Lung (tissue), 12 donors: ENCODE data around the gene CFAP206. TPM values are rescaled to one million over a fixed set of nuclear protein-coding genes. Genes with fewer than 3 reads are reported as not detected.

Experiments used
- ATAC-seq: fragments of 200-7000 bp; cut with Tn5 transposase; one replicate; pipeline ENCODE4 v1.9.1; 2020; ENCODE audit warnings: moderate number of reproducible peaks; ENCODE audit not compliant: insufficient read depth, low FRiP score
- DNase-seq, 3 donors: peaks; one replicate each; pipeline ENCODE4 v3.0.0-alpha.2; 2013 to 2017
- H3K27ac ChIP-seq, 2 donors: one replicate each; pipeline ENCODE4 v1.5.1; 2013; ENCODE audit warnings: mild to moderate bottlenecking in 2 of 2, moderate library complexity in 2 of 2, control low read depth in 1 of 2, inconsistent platforms in 1 of 2, low read depth in 1 of 2, low read length in 1 of 2
- H3K27me3 ChIP-seq, 3 donors: one replicate each; pipeline ENCODE4 v1.5.1; 2013; ENCODE audit warnings: low read length in 2 of 3; ENCODE audit not compliant: control insufficient read depth in 3 of 3, insufficient read depth in 3 of 3
- H3K36me3 ChIP-seq, 4 donors: one replicate each; pipeline ENCODE4 v1.5.1; 2013; ENCODE audit warnings: low read length in 4 of 4, mild to moderate bottlenecking in 1 of 4, moderate library complexity in 1 of 4; ENCODE audit not compliant: control insufficient read depth in 4 of 4, insufficient read depth in 4 of 4
- H3K4me1 ChIP-seq, 5 donors: one replicate each; pipeline ENCODE4 v1.5.1; 2013; ENCODE audit warnings: low read length in 5 of 5, mild to moderate bottlenecking in 2 of 5, moderate library complexity in 1 of 5; ENCODE audit not compliant: control insufficient read depth in 5 of 5, insufficient read depth in 5 of 5
- H3K4me3 ChIP-seq: one replicate; pipeline ENCODE4 v1.5.1; 2013; ENCODE audit warnings: mild to moderate bottlenecking, control low read depth, moderate library complexity
- H3K9ac ChIP-seq, 2 donors: one replicate each; pipeline ENCODE4 v1.5.1; 2013; ENCODE audit warnings: low read length in 2 of 2, control low read depth in 1 of 2; ENCODE audit not compliant: insufficient read depth in 1 of 2
- H3K9me3 ChIP-seq, 4 donors: one replicate each; pipeline ENCODE4 v1.5.1; 2013; ENCODE audit warnings: low read length in 3 of 4, mild to moderate bottlenecking in 1 of 4, moderate library complexity in 1 of 4; ENCODE audit not compliant: control insufficient read depth in 4 of 4, insufficient read depth in 3 of 4
- CTCF ChIP-seq: IDR thresholded peaks from 2 replicates; pipeline ENCODE4 v1.5.1; 2012; ENCODE audit warnings: mild to moderate bottlenecking; ENCODE audit errors: control extremely low read depth, extremely low read depth
- WGBS, 2 donors: extraction: QIAGEN DNeasy Blood & Tissue Kit; methylation state at CpG; one replicate each; pipeline ENCODE4 v1.1.7; 2013; 5-methylcytosine and 5-hydroxymethylcytosine counted together
- polyA plus RNA-seq, 2 donors: library from polyadenylated mRNA; stranded (reverse); fragments of 200-250 nt; gene quantifications; one replicate each; pipeline ENCODE4 v1.2.1, GENCODE V29; 2013
- total RNA-seq, 2 donors: library from RNA; depleted of rRNA in 1 of 2; stranded (reverse); fragments of >200 nt in 1 of 2; gene quantifications; one replicate each; pipeline ENCODE4 v1.2.1, GENCODE V29; 2014 to 2021
- donor health status: control.
- donor health status: control.
- donor health status: Bipolar disorder and iron deficiency.
- donor health status: healthy.
- donor health status: DM: yes; HTN: yes; CAD: no.

Gene CFAP206
- total and polyA plus RNA-seq, 4 donors, result 2.3 to 15.0 (median 8.0) TPM

GRCh38 chr6:87426789-87427188 lies 19.0 kb downstream of the CFAP206 start:
- Histone ChIP-seq H3K9ac (no peak overlapping the region), H3K27me3 (no peaks in the 10 kb centered on the region), H3K9me3 (no peaks in the 10 kb centered on the region), H3K27ac (no peak overlapping the region), H3K36me3 (no peaks in the 10 kb centered on the region), H3K4me3 (no peak overlapping the region), H3K4me1 (no peaks in the 10 kb centered on the region)
- 94 to 100% methylated on average over 4 of the region's 4 CpGs for WGBS, 2 donors
- no peak for ATAC-seq
- no peak for DNase-seq
- TF ChIP-seq CTCF, result no peak

- Histone ChIP-seq H3K36me3 (no peaks in the 10 kb centered on the region), H3K9ac (no peak overlapping the region), H3K27me3 (no peaks in the 10 kb centered on the region), H3K4me3 (no peak overlapping the region), H3K4me1 (no peaks in the 10 kb centered on the region), H3K9me3 (no peaks in the 10 kb centered on the region), H3K27ac (no peak overlapping the region)
- WGBS, 2 donors, result 74 to 78% methylated on average over 3 of the region's 3 CpGs
- DNase-seq (no peak), ATAC-seq (no peak)
- TF ChIP-seq CTCF, result no peak
Observed at GRCh38 chr6:87430499-87430898, 22.7 kb downstream of the CFAP206 start.

GRCh38 chr6:87431263-87431662 lies 23.5 kb downstream of the CFAP206 start:
- no peak for TF ChIP-seq CTCF
- Histone ChIP-seq H3K9me3 (no peaks in the 10 kb centered on the region), H3K27me3 (no peaks in the 10 kb centered on the region), H3K27ac (no peak overlapping the region), H3K4me3 (no peak overlapping the region), H3K36me3 (no peaks in the 10 kb centered on the region), H3K9ac (no peak overlapping the region), H3K4me1 (no peaks in the 10 kb centered on the region)
- ATAC-seq (no peak), DNase-seq (no peak)
- WGBS, 2 donors, result 87 to 93% methylated on average over 5 of the region's 5 CpGs

GRCh38 chr6:87436435-87436834 lies 28.7 kb downstream of the CFAP206 start:
- no peak for ATAC-seq
- H3K4me3 ChIP-seq, result no peak overlapping the region
- no peaks in the 10 kb centered on the region for H3K27me3 ChIP-seq
- no peaks in the 10 kb centered on the region for H3K36me3 ChIP-seq
- no peak overlapping the region for H3K27ac ChIP-seq
- DNase-seq, result peak; percentile 76 to 90 (median 80)
- no peaks in the 10 kb centered on the region for H3K9me3 ChIP-seq
- WGBS, 2 donors, result 11 to 25% methylated on average over 4 of the region's 4 CpGs
- H3K9ac ChIP-seq, result no peak overlapping the region
- TF ChIP-seq CTCF, result no peak
- H3K4me1 ChIP-seq, result no peaks in the 10 kb centered on the region
